Measurements from ENCODE around the gene NOL11.
"Not testable (repeated sequence)": the region's sequence is repeated elsewhere in the genome, so short reads cannot be mapped to it uniquely, and the experiment has no call there.

NOL11 gene

DNA sequence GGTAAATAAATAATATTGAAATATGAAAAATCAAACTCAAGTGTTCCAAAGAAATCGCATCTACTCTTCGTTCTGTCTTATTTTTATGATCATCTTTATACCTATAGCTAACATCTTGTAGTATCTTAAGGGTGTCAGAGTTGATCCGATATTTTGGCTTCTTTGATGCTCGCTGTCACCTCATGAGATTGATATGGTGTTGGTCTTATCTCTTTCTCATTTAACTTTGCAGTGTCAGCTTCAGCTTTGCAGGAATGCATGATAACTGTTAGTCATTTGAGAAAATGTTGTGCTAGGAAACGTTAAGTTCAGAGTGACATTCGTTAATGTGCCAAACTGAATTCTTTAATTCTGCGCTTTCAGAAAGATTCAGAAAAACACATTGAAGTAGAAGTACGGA is 19.4 kb downstream of the NOL11 start:
- no peak overlapping the region for H3K4me3 ChIP-seq (replicated peaks; ENCODE audit: low read depth, low read length)
- TF ChIP-seq, protein P1, sequence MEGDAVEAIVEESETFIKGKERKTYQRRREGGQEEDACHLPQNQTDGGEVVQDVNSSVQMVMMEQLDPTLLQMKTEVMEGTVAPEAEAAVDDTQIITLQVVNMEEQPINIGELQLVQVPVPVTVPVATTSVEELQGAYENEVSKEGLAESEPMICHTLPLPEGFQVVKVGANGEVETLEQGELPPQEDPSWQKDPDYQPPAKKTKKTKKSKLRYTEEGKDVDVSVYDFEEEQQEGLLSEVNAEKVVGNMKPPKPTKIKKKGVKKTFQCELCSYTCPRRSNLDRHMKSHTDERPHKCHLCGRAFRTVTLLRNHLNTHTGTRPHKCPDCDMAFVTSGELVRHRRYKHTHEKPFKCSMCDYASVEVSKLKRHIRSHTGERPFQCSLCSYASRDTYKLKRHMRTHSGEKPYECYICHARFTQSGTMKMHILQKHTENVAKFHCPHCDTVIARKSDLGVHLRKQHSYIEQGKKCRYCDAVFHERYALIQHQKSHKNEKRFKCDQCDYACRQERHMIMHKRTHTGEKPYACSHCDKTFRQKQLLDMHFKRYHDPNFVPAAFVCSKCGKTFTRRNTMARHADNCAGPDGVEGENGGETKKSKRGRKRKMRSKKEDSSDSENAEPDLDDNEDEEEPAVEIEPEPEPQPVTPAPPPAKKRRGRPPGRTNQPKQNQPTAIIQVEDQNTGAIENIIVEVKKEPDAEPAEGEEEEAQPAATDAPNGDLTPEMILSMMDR (IDR thresholded peaks at IDR 0.05; ENCODE audit: low read length, missing control alignments) = no peak
- no peak for DNase-seq (ENCODE audit: low read depth)

DNA sequence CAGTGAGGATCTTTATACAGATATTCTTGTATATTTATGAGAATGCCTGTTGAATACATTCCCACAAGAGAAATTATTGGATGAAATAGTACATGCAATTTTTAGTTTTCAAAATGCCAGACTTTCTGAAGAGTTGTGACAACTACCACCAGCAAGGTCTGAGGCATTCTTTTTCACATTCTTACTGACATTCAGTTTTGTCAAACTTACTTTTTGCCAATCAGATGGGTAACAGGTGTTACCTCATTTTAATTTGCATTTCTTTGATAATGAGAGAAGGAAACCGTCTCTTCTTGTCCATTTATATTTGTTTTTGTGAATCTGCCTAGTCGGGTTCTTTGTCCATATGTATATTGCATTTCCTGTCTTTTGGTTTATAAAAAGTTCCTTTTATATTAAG is 24.3 kb downstream of the NOL11 start:
- TF ChIP-seq, protein P1 (IDR thresholded peaks at IDR 0.05; ENCODE audit: low read length, missing control alignments) = no peak
- H3K4me3 ChIP-seq (replicated peaks; ENCODE audit: low read depth, low read length) = no peak overlapping the region
- no peak for DNase-seq (ENCODE audit: low read depth)

DNA sequence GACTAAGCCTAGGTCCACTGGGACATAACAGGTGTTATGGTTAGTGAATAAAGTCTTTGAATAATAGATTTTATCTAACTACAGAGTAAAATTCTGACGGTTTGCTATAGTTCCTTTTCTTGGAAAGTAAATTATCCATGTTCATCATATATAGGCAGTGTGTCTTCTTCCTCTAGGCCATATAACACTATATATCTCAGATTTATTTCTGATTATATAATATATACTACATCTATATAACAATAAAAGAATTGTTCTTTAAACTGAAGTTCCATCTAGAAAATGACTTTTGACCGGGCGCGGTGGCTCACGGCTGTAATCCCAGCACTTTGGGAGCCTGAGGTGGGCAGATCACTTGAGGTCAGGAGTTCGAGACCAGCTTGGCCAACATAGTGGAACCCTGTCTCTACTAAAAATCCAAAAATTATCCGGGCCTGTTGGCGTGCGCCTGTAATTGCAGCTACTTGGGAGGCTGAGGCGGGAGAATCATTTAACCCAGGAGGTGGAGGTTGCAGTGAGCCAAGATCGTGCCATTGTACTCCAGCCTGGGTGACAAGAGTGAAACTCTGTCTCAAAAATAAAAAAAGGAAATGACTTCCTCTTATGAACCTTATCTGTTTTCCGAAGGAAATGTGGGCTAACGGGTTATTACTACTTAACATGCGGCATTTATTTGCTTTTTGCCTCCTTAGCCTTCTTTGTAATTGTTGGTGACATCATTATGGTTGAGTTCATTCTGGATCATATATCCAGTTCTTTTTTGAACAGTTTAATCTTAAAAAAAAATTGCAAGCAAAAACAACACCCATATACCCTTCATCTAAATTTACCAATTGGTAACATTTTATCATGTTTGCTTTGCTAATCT is 29.2 kb downstream of the NOL11 start:
- TF ChIP-seq, protein P1 (IDR thresholded peaks at IDR 0.05; ENCODE audit: low read length, missing control alignments) = no peak
- DNase-seq (ENCODE audit: low read depth) = no peak
- H3K4me3 ChIP-seq (replicated peaks; ENCODE audit: low read depth, low read length) = no peak overlapping the region

DNA sequence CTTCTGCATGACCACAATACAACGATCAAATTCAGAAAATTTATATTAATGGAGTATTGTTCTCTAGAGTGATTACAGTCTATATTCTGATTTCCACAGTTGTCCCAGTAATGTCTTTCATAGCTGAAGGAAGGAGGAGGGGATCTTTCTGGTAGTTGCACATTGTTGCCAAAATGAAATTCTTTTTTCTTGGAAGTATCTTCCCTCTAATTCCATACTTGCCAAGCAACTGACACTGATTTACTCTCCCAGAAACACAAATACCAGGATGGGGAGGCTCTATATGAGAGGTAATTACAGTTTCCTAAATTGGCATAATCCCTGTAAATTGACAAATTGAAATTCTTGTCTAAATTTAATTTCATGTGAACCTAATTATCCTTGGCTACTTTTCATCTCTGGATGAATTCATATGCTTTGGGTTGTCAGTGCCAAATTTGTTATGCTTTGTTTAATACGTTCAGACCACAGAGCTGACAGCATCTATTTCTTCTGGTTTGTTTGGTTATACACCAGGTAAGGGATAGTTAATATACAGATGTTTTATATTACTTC is 30.0 kb downstream of the NOL11 start:
- DNase-seq (ENCODE audit: low read depth) = no peak
- H3K4me3 ChIP-seq (replicated peaks; ENCODE audit: low read depth, low read length) = no peak overlapping the region
- TF ChIP-seq, protein P1 (IDR thresholded peaks at IDR 0.05; ENCODE audit: low read length, missing control alignments) = no peak

DNA sequence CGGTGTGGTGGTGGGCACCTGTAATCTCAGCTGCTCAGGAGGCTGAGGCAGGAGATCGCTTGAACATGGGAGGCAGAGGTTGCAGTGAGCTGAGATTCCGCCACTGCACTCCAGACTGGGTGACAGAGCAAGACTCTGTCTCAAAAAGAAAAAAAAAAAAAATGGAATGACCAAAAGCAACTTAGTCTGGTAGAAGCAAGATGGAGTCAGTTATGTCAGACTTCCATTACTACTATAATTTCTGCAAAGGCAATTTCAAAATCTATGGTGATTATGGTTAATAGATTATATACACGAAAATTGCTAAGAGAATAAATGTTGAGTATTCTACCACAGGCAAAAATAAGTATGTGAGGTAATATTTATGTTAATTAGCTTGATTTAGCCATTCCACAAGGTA is 32.3 kb downstream of the NOL11 start:
- DNase-seq (ENCODE audit: low read depth) = no peak
- H3K4me3 ChIP-seq (replicated peaks; ENCODE audit: low read depth, low read length) = no peak overlapping the region
- TF ChIP-seq, protein P1 (IDR thresholded peaks at IDR 0.05; ENCODE audit: low read length, missing control alignments) = no peak

DNA sequence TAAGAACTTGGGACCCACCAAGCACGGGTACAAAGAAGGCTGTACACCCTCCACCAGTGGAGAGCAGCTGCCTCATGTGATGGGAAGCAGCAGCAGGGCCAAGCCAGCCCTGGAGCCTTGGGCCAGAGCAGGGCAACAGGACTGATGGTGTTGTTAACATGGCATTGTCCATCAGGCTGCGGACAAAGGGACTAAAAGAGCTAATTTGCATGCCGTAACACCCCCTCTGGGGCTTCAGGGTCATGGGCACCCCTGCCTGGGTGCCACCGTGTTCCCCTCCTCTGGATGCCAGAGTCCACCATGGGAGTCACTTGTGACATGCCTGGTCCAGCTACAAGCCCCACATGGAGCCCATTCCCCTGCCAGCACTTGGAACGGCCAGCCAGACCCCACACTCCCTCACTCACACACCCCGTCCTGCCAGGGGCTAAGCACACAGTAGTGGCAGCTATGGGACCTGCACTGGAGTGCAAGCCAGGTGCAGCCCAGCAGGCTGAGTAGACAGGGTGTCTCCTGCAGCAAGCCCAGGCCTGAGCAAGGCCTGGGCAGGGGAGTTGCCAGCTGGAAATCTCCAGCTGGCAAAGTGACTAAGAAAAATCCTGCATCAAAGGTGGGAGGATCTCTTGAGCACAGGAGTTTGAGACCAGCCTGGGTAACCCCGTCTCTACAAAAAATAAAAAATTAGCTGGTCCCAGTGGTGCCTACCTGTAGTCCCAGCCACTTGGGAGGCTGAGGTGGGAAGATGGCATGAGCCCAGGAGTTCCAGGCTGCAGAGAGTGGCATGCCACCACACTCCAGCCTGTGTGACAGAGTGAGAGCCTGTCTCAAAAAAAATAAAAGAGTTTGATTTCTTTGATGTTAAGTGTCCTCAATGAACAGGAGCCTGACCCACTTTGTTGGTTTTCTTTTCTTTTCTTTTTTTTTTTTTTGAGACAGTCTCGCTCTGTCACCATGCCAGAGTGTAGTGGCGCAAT is 33.7 kb downstream of the NOL11 start:
- TF ChIP-seq, protein P1 (IDR thresholded peaks at IDR 0.05; ENCODE audit: low read length, missing control alignments) = no peak
- no peak overlapping the region for H3K4me3 ChIP-seq (replicated peaks; ENCODE audit: low read depth, low read length)
- no peak for DNase-seq (ENCODE audit: low read depth)

DNA sequence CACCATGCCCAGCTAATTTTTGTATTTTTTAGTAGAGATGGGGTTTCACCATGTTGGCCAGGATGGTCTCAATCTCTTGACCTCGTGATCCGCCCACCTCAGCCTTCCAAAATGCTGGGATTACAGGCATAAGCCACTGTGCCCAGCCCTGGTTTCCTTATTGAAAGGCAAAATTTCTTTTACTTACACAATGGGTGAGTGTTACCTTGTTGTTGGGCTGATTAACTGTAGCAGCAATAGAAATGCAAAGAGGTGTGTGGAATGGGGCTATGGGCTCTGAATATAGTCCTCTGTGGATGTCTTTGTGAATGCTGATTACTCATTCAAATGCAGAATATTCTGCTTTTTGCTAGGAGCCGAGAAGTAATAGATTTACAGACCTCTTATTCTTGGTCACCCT is 34.4 kb downstream of the NOL11 start:
- DNase-seq (ENCODE audit: low read depth); H3K4me3 ChIP-seq (replicated peaks; ENCODE audit: low read depth, low read length): not testable (repeated sequence)

Measured in fibroblast of pulmonary artery (primary cell).